OCI-LY3 (cell line): ENCODE data around the gene SUSD1.

ENCODE experiments used
- CTCF ChIP-seq: fragments of 200-600, 300-600 bp; sonication (generic); IDR thresholded peaks from 2 replicates; pipeline ENCODE4 v1.5.1; 2014; ENCODE audit warnings: antibody characterized with exemption, low read length, low read depth
- EZH2phosphoT487 ChIP-seq: fragments of 200-600 bp; shearing (Covaris generic); IDR thresholded peaks from 2 replicates; pipeline ENCODE4 v1.6.1; 2018; ENCODE audit warnings: antibody characterized with exemption, mixed run types, low read depth

GRCh38 chr9:112145886-112146285, 29.2 kb downstream of the SUSD1 start:
- no peak for TF ChIP-seq CTCF
- TF ChIP-seq EZH2phosphoT487, result no peak
